ENCODE measurements around the gene IGFBP6.
"Not testable (repeated sequence)": the region's sequence is repeated elsewhere in the genome, so short reads cannot be mapped to it uniquely, and the experiment has no call there.

Gene IGFBP6

GRCh38 chr12:53098354-53098981 is 1.0 kb downstream of the IGFBP6 start:
- DNase-seq, result no peak

DNA sequence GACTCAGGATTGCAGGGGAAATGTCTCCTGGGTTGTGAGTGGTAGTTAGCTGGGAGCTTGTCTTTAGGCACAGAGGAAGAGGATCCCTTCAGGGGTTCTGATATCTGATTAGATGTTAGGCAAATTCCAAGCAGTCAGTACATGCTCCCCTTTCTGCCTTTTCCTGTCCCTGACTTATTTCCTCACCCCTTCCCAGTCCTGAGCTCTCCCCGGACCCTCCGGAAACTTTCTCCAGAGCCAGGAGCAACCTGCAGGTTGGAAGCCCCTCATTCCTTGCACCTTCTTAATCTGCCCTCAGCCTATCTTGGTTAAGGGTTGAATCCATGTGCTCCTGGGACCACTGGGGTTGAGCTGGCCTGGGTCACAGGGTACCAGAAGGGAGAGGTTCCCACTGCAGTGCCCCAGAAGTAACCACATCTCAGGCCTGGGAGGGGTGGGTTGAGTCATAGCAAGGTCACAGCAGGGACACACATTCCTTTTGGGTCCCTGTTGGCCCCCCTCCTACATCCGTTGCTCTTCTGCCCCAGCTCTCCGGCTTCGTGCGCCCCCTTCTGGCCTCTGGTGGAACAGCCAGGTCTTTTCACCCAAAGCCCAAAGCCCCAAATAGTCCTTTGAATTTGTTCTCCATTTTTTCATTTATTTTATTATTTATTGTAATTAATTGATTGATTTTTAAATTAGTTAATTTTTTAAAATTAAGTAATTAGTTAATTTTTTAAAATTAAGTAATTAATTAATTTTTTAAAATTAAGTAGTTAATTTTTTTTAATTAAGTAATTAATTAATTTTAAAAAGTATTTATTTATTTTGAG is 1.8 kb downstream of the IGFBP6 start:
- DNase-seq, result peak; percentile 87

- no peak for DNase-seq
These were observed 3.1 kb downstream of the IGFBP6 start for GRCh38 chr12:53100466-53101151.

GRCh38 chr12:53101266-53101665 is 3.8 kb downstream of the IGFBP6 start:
- no peak for DNase-seq

DNA sequence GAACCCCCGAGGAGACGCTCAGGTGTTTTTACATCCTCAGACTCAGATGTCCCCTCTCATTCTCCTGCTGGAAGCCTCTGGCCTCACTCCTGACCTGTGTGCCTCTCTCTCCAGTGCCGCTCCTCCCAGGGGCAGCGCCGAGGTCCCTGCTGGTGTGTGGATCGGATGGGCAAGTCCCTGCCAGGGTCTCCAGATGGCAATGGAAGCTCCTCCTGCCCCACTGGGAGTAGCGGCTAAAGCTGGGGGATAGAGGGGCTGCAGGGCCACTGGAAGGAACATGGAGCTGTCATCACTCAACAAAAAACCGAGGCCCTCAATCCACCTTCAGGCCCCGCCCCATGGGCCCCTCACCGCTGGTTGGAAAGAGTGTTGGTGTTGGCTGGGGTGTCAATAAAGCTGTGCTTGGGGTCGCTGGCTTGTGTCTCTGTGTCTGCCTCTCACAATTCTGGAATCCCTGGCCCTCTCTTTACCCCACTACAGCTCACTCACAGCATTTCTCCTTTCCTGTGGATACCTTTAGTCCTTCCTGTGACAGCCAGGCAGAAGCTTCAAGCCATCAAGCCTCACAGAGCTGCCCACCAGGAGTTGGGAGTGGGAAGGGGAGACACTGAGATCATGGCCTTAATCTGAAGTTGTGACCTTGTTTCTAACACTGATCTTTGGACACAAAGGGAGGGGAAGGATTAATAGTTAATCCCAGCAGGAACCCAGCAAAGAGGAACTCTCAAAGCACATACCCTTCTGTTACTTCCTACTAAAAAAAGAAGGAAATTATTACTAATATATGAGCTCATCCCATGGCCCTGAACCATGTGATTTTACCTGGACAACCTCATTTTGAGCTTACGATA is 4.7 kb downstream of the IGFBP6 start:
- no peak for DNase-seq

GRCh38 chr12:53102883-53103807 is 5.7 kb downstream of the IGFBP6 start, which contains the start of gene SOAT2:
Gene SOAT2, plus strand, starts transcription at chr12:53103486. Its CDS starts 92 bp downstream, at chr12:53103578.
- peak; percentile 66 for DNase-seq

GRCh38 chr12:53103860-53104305 is 6.4 kb downstream of the IGFBP6 start:
- peak; percentile 21 for DNase-seq

- no peak for DNase-seq
These were observed 7.8 kb downstream of the IGFBP6 start for GRCh38 chr12:53105256-53105655.

- no peak for DNase-seq
These were observed 8.4 kb downstream of the IGFBP6 start for GRCh38 chr12:53105712-53106439.

DNA sequence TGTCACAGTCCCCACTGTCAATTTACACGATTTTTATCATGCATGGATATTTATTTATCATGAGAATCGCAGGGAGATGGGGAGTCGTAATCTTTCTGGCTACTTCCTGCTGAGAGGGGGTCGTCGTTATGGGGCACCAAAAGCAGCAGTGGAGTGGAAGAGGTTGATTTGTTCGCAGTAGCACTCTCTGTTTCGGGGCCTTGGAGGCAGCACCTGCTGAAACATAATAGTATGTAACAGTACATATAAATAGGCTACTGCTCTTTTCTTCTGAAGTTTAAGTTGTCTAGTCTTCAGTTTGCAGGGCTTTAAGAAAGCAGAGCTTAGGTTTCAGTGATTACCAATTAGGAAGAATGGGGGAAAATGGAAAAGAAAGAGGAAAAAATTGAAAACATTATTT is 9.7 kb downstream of the IGFBP6 start:
- DNase-seq, result no peak

DNA sequence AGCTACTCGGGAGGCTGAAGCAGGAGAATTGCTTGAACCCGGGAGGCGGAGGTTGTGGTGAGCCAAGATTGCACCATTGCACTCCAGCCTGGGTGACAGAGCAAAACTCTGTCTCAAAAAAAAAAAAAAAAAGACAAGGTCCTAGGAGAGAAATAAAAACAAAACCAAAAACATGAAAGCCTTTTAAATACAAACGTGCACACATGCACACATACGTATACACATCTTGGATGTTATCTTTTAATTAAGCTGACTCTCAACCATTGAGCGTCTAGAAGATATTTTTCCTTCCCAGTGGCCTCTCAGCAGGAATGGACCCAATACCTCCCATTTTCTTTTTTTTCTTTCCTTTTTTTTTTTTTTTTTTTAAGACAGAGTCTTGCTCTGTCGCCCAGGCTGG is 15.0 kb downstream of the IGFBP6 start:
- DNase-seq, result not testable (repeated sequence)

- no peak for DNase-seq
These were observed 15.8 kb downstream of the IGFBP6 start for GRCh38 chr12:53113136-53113705.

- DNase-seq, result no peak
These were observed 16.5 kb downstream of the IGFBP6 start for GRCh38 chr12:53113951-53114350.

- no peak for DNase-seq
These were observed 17.8 kb downstream of the IGFBP6 start for GRCh38 chr12:53115112-53115890.

GRCh38 chr12:53115891-53116648 is 18.6 kb downstream of the IGFBP6 start:
- DNase-seq, result no peak

GRCh38 chr12:53118751-53119300 is 21.4 kb downstream of the IGFBP6 start:
- no peak for DNase-seq

DNA sequence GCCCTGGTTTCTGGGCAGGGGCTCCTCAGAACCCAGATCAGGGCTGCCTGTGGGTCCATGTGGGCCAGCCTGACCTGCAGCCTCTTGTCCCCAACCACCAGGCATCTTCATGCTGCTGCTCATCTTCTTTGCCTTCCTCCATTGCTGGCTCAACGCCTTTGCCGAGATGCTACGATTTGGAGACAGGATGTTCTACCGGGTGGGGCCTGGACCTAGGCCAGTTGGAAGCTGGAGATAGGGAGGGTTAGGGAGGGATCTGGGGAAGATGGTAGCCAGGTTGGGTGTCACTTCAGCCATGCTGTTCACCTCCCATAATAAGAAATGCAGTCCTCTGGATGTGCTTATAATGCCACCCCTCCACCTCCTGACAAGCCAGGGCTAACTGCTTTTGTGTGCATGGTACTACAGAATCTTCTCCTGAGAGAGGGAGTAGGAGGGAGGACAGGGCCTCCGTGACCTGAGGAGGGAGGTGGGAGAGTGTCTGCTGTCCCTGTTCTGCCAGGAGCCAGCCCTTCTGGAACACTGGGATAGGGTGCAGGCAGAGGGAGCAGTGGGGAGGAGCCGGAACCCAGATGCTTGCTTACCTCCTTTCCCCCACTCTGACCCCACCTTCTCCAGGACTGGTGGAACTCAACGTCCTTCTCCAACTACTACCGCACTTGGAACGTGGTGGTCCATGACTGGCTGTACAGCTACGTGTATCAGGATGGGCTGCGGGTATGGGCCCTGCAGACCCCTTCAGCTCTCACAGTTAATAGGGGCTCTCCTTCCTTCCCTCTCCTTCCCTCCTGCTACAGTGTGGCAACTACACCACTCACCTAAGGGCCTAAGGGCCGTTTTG is 23.4 kb downstream of the IGFBP6 start:
- no peak for DNase-seq
